Neural cell (in vitro differentiated cells): ENCODE data around the gene ADK. TPM values are rescaled to one million over a fixed set of nuclear protein-coding genes. Genes with fewer than 3 reads are reported as not detected.
"Not testable (repeated sequence)": the region's sequence is repeated elsewhere in the genome, so short reads cannot be mapped to it uniquely, and the experiment has no call there.

Source experiments
- H2AFZ ChIP-seq: fragments of 200-600, 300-800 bp; sonication (generic), shearing (Covaris generic); 2 replicates; pipeline ENCODE4 v1.6.0; 2014; ENCODE audit warnings: low read depth, mild to moderate bottlenecking, antibody characterized with exemption, low read length, moderate library complexity
- H3F3A ChIP-seq: fragments of 200-600 bp; shearing (Covaris generic); 2 replicates; pipeline ENCODE4 v1.6.1; 2016; ENCODE audit warnings: mild to moderate bottlenecking, moderate library complexity, mixed read lengths, antibody characterized with exemption, low read length; ENCODE audit not compliant: insufficient read depth, poor library complexity, severe bottlenecking
- H3K27ac ChIP-seq: fragments of 200-600, 300-800 bp; sonication (generic), shearing (Covaris generic); 2 replicates; pipeline ENCODE4 v1.5.1; 2014; ENCODE audit warnings: mild to moderate bottlenecking, low read length, moderate library complexity
- H3K27me3 ChIP-seq: fragments of 300-800, 200-600 bp; sonication (generic), shearing (Covaris generic); 2 replicates; pipeline ENCODE4 v1.6.0; 2014; ENCODE audit warnings: mild to moderate bottlenecking, low read depth, low read length, moderate library complexity; ENCODE audit not compliant: insufficient read depth
- H3K36me3 ChIP-seq: fragments of 300-800, 200-600 bp; sonication (generic), shearing (Covaris generic); 2 replicates; pipeline ENCODE4 v1.5.1; 2014; ENCODE audit warnings: mild to moderate bottlenecking, antibody characterized with exemption, low read length, moderate library complexity; ENCODE audit not compliant: insufficient read depth
- H3K4me2 ChIP-seq: fragments of 300-800, 200-600 bp; sonication (generic), shearing (Covaris generic); 2 replicates; pipeline ENCODE4 v1.6.0; 2014; ENCODE audit warnings: mild to moderate bottlenecking, low read length
- H3K4me3 ChIP-seq: fragments of 300-800, 200-600 bp; sonication (generic), shearing (Covaris generic); 2 replicates; pipeline ENCODE4 v1.5.1; 2014; ENCODE audit warnings: mild to moderate bottlenecking, low read length, moderate library complexity
- H3K79me2 ChIP-seq: fragments of 200-600 bp; shearing (Covaris generic); replicated peaks from 2 replicates; pipeline ENCODE4 v1.6.0; 2014; ENCODE audit warnings: mild to moderate bottlenecking, low read length, moderate library complexity; ENCODE audit not compliant: insufficient read depth
- H3K9ac ChIP-seq: fragments of 300-800, 200-600 bp; sonication (generic), shearing (Covaris generic); 2 replicates; pipeline ENCODE4 v1.6.1; 2016; ENCODE audit warnings: mild to moderate bottlenecking, low read length, mixed read lengths
- H3K9me2 ChIP-seq: fragments of 200-600 bp; shearing (Covaris generic); 2 replicates; pipeline ENCODE4 v1.6.1; 2016; ENCODE audit warnings: mild to moderate bottlenecking, low read length, mixed read lengths; ENCODE audit not compliant: insufficient read depth
- H3K9me3 ChIP-seq: fragments of 200-600, 300-800 bp; sonication (generic), shearing (Covaris generic); 2 replicates; pipeline ENCODE4 v1.6.1; 2016; ENCODE audit warnings: mild to moderate bottlenecking, mixed run types, low read length, moderate library complexity, mixed read lengths
- H4K20me1 ChIP-seq: fragments of 200-600 bp; shearing (Covaris generic); 2 replicates; pipeline ENCODE4 v1.6.1; 2016; ENCODE audit warnings: mild to moderate bottlenecking, mixed run types; ENCODE audit not compliant: insufficient read depth
- CTCF ChIP-seq: fragments of 450-650 bp; IDR thresholded peaks from 2 replicates; pipeline ENCODE4 v1.5.1; 2014; ENCODE audit warnings: antibody characterized with exemption, mild to moderate bottlenecking, moderate library complexity; ENCODE audit not compliant: poor library complexity, severe bottlenecking
- EP300 ChIP-seq: fragments of 450-650 bp; conservative IDR thresholded peaks from 2 replicates; pipeline ENCODE4 v1.6.1; 2014; ENCODE audit warnings: antibody characterized with exemption, mild to moderate bottlenecking, moderate library complexity; ENCODE audit not compliant: poor library complexity, severe bottlenecking
- EZH2 ChIP-seq: fragments of 200-600, 300-800 bp; shearing (Covaris generic), sonication (generic); IDR thresholded peaks from 2 replicates; pipeline ENCODE4 v1.6.1; 2014; ENCODE audit warnings: antibody characterized with exemption, low read length, borderline replicate concordance, mild to moderate bottlenecking; ENCODE audit not compliant: insufficient read depth, poor library complexity, severe bottlenecking
- MXI1 ChIP-seq: fragments of 450-650 bp; conservative IDR thresholded peaks from 2 replicates; pipeline ENCODE4 v1.6.1; 2014; ENCODE audit warnings: antibody characterized with exemption, mild to moderate bottlenecking; ENCODE audit not compliant: poor library complexity, severe bottlenecking
- POLR2AphosphoS5 ChIP-seq: IDR thresholded peaks from 2 replicates; pipeline ENCODE4 v1.6.1; 2012
- RAD21 ChIP-seq: fragments of 450-650 bp; conservative IDR thresholded peaks from 2 replicates; pipeline ENCODE4 v1.6.1; 2014; ENCODE audit warnings: antibody characterized with exemption, mild to moderate bottlenecking, moderate library complexity
- REST ChIP-seq: IDR thresholded peaks from 2 replicates; pipeline ENCODE4 v1.6.1; 2012; ENCODE audit warnings: borderline replicate concordance
- SMC3 ChIP-seq: fragments of 450-650 bp; conservative IDR thresholded peaks from 2 replicates; pipeline ENCODE4 v1.6.1; 2014; ENCODE audit warnings: antibody characterized with exemption, mild to moderate bottlenecking, moderate library complexity; ENCODE audit not compliant: poor library complexity
- TAF1 ChIP-seq: IDR thresholded peaks from 2 replicates; pipeline ENCODE4 v1.6.1; 2012; ENCODE audit warnings: low read depth
- polyA plus RNA-seq: library from polyadenylated mRNA; depleted of rRNA; stranded (reverse); fragments of >200 nt; gene quantifications from 2 replicates; pipeline ENCODE4 v1.2.3, GENCODE V29; 2014

Gene ADK
- polyA plus RNA-seq, 1 donor from 2014 or later: 19.5 TPM

- Histone ChIP-seq H3K27me3 (no peaks in the 10 kb centered on the region), H3K36me3 (peaks cover 9% of the 10 kb centered on the region), H3K4me3 (no peak overlapping the region), H3K9ac (no peak overlapping the region), H3F3A (no peaks in the 10 kb centered on the region), H3K9me3 (no peaks in the 10 kb centered on the region), H3K27ac (no peak overlapping the region), H3K4me2 (no peak overlapping the region), H3K9me2 (no peaks in the 10 kb centered on the region), H3K79me2 (peaks cover 5% of the 10 kb centered on the region), H2AFZ (no peak overlapping the region), H4K20me1 (no peaks in the 10 kb centered on the region)
- TF ChIP-seq REST (no peak), EP300 (no peak), SMC3 (no peak), MXI1 (no peak), POLR2AphosphoS5 (no peak), EZH2 (no peak), CTCF (no peak), RAD21 (no peak), TAF1 (no peak)
Measured at GRCh38 chr10:74137992-74138391, 13.0 kb upstream of the ADK start.

- H4K20me1 ChIP-seq: not testable (repeated sequence)
Measured at GRCh38 chr10:74138596-74138995, 12.4 kb upstream of the ADK start.

GRCh38 chr10:74139981-74140380, 11.0 kb upstream of the ADK start:
- Histone ChIP-seq H3K4me2 (no peak overlapping the region), H3K27ac (no peak overlapping the region), H3K9me2 (no peaks in the 10 kb centered on the region), H4K20me1 (no peaks in the 10 kb centered on the region), H3K9me3 (no peaks in the 10 kb centered on the region), H2AFZ (no peak overlapping the region), H3K4me3 (no peak overlapping the region), H3K9ac (no peak overlapping the region), H3F3A (no peaks in the 10 kb centered on the region), H3K27me3 (no peaks in the 10 kb centered on the region), H3K36me3 (peaks cover 9% of the 10 kb centered on the region), H3K79me2 (peaks cover 12% of the 10 kb centered on the region)
- TF ChIP-seq TAF1 (no peak), EZH2 (no peak), SMC3 (no peak), RAD21 (no peak), MXI1 (no peak), POLR2AphosphoS5 (no peak), CTCF (no peak), EP300 (no peak), REST (no peak)

More at GRCh38 chr10:74138596-74138995, 12.4 kb upstream of the ADK start:
- H3K4me3 ChIP-seq, H3K4me2 ChIP-seq, H3K27ac ChIP-seq, H3K79me2 ChIP-seq, H3K9ac ChIP-seq, H3K9me2 ChIP-seq, H3K27me3 ChIP-seq, H3K36me3 ChIP-seq, H2AFZ ChIP-seq, H3K9me3 ChIP-seq, H3F3A ChIP-seq: not testable (repeated sequence)
